SH-SY5Y (cell line): ENCODE data around the gene ST6GALNAC2.

Experiments
- GATA2 ChIP-seq: IDR thresholded peaks from 2 replicates; pipeline ENCODE4 v1.6.1; 2011; ENCODE audit warnings: mild to moderate bottlenecking, low read depth, low read length
- GATA3 ChIP-seq: IDR thresholded peaks from 2 replicates; pipeline ENCODE4 v1.6.1; 2011; ENCODE audit warnings: low read depth, mild to moderate bottlenecking, low read length, moderate library complexity

- TF ChIP-seq GATA3 (no peak), GATA2 (no peak)
These were observed 36.1 kb downstream of the ST6GALNAC2 start for GRCh38 chr17:76549539-76549938.
